B cell (primary cell): ENCODE results near the gene TMC3.

ENCODE experiments used
- EZH2 ChIP-seq: IDR thresholded peaks from 2 replicates; pipeline ENCODE4 v1.6.1; 2012; ENCODE audit warnings: borderline replicate concordance, low read depth, mild to moderate bottlenecking, moderate library complexity, low read length; ENCODE audit not compliant: insufficient read depth, poor library complexity, severe bottlenecking
- TF ChIP-seq, protein P1 (sequence below): fragments of 200-600 bp; IDR thresholded peaks from one replicate; pipeline ENCODE4 v1.8.0; 2022; ENCODE audit warnings: antibody characterized with exemption, mild to moderate bottlenecking

DNA sequence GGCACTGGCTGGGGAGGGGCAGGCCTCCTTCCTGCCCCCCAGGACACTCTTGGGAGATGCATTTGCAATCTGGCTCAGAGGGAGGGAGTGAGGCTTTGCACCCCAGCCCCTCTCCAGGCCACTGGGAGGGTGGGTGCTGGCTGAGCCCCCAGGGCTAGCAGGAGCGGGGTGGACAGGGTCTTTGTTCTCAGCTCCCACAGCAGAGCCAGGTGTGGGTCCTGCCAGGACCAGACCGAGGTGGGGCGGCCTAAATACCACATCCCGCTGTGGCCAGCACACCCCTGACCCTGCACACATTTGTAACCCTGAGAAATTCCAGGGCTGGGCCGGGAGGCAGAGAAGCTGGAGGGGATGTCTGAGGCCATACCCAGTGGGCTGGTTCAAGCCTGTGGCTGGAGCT, 91.1 kb downstream of the TMC3 start:
- no peak for TF ChIP-seq EZH2
- TF ChIP-seq, protein P1, sequence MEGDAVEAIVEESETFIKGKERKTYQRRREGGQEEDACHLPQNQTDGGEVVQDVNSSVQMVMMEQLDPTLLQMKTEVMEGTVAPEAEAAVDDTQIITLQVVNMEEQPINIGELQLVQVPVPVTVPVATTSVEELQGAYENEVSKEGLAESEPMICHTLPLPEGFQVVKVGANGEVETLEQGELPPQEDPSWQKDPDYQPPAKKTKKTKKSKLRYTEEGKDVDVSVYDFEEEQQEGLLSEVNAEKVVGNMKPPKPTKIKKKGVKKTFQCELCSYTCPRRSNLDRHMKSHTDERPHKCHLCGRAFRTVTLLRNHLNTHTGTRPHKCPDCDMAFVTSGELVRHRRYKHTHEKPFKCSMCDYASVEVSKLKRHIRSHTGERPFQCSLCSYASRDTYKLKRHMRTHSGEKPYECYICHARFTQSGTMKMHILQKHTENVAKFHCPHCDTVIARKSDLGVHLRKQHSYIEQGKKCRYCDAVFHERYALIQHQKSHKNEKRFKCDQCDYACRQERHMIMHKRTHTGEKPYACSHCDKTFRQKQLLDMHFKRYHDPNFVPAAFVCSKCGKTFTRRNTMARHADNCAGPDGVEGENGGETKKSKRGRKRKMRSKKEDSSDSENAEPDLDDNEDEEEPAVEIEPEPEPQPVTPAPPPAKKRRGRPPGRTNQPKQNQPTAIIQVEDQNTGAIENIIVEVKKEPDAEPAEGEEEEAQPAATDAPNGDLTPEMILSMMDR, result no peak
